H9 (cell line): ENCODE data around the gene PANX2. TPM values are rescaled to one million over a fixed set of nuclear protein-coding genes. Genes with fewer than 3 reads are reported as not detected.

Experiments
- DNase-seq: peaks from one replicate; pipeline ENCODE4 v3.0.0-alpha.2; 2017
- H2AFZ ChIP-seq: one replicate; pipeline ENCODE4 v1.6.1; 2013; ENCODE audit warnings: mild to moderate bottlenecking, low read length, control low read depth, moderate library complexity
- H2AK5ac ChIP-seq: 2 replicates; pipeline ENCODE4 v1.6.1; 2013; ENCODE audit warnings: low read length, control low read depth, mixed read lengths; ENCODE audit not compliant: insufficient read length
- H2BK120ac ChIP-seq: one replicate; pipeline ENCODE4 v1.6.1; 2013; ENCODE audit warnings: low read depth, mild to moderate bottlenecking, low read length, control low read depth, inconsistent platforms; ENCODE audit not compliant: poor library complexity, severe bottlenecking
- H2BK12ac ChIP-seq: 2 replicates; pipeline ENCODE4 v1.6.1; 2013; ENCODE audit warnings: low read length, control low read depth, mixed read lengths, low read depth; ENCODE audit not compliant: insufficient read length
- H2BK15ac ChIP-seq: 2 replicates; pipeline ENCODE4 v1.6.1; 2013; ENCODE audit warnings: low read depth, low read length, control low read depth
- H2BK20ac ChIP-seq: one replicate; pipeline ENCODE4 v1.6.1; 2013; ENCODE audit warnings: low read depth, mild to moderate bottlenecking, low read length, control low read depth, inconsistent platforms; ENCODE audit not compliant: poor library complexity, severe bottlenecking
- H2BK5ac ChIP-seq: 2 replicates; pipeline ENCODE4 v1.6.1; 2013; ENCODE audit warnings: low read length, control low read depth, mixed read lengths; ENCODE audit not compliant: insufficient read length
- H3K14ac ChIP-seq: 2 replicates; pipeline ENCODE4 v1.6.1; 2013; ENCODE audit warnings: low read length, control low read depth; ENCODE audit not compliant: insufficient read depth
- H3K18ac ChIP-seq: 2 replicates; pipeline ENCODE4 v1.6.1; 2013; ENCODE audit warnings: low read depth, mild to moderate bottlenecking, mixed read lengths, low read length, control low read depth; ENCODE audit not compliant: insufficient read length
- H3K23ac ChIP-seq: 2 replicates; pipeline ENCODE4 v1.6.1; 2013; ENCODE audit warnings: low read length, control low read depth, mixed read lengths, low read depth; ENCODE audit not compliant: insufficient read length
- H3K23me2 ChIP-seq: 2 replicates; pipeline ENCODE4 v1.6.1; 2013; ENCODE audit warnings: low read depth, mild to moderate bottlenecking, mixed read lengths, low read length, control low read depth; ENCODE audit not compliant: insufficient read length, poor library complexity, severe bottlenecking
- H3K27ac ChIP-seq: 2 replicates; pipeline ENCODE4 v1.5.1; 2013; ENCODE audit warnings: low read length, control low read depth, mixed read lengths, low read depth; ENCODE audit not compliant: insufficient read length
- H3K27me3 ChIP-seq: 2 replicates; pipeline ENCODE4 v1.6.1; 2013; ENCODE audit warnings: low read length, control low read depth, inconsistent platforms; ENCODE audit not compliant: insufficient read depth
- H3K4ac ChIP-seq: 2 replicates; pipeline ENCODE4 v1.6.1; 2013; ENCODE audit warnings: low read depth, mild to moderate bottlenecking, control low read depth, inconsistent platforms, low read length, moderate library complexity
- H3K4me1 ChIP-seq: 2 replicates; pipeline ENCODE4 v1.6.1; 2013; ENCODE audit warnings: low read length, control low read depth, inconsistent platforms; ENCODE audit not compliant: insufficient read depth
- H3K4me2 ChIP-seq: 2 replicates; pipeline ENCODE4 v1.6.1; 2013; ENCODE audit warnings: low read length, control low read depth, mixed read lengths; ENCODE audit not compliant: insufficient read length, insufficient read depth
- H3K56ac ChIP-seq: 2 replicates; pipeline ENCODE4 v1.6.1; 2013; ENCODE audit warnings: low read depth, mild to moderate bottlenecking, mixed read lengths, low read length, control low read depth; ENCODE audit not compliant: insufficient read length
- H3K79me1 ChIP-seq: 2 replicates; pipeline ENCODE4 v1.6.1; 2013; ENCODE audit warnings: low read depth, mild to moderate bottlenecking, moderate library complexity, low read length, control low read depth, inconsistent platforms; ENCODE audit not compliant: insufficient read depth, poor library complexity, severe bottlenecking
- H3K79me2 ChIP-seq: 2 replicates; pipeline ENCODE4 v1.6.1; 2013; ENCODE audit warnings: low read length, control low read depth, inconsistent platforms; ENCODE audit not compliant: insufficient read depth
- H3K9ac ChIP-seq: 2 replicates; pipeline ENCODE4 v1.6.1; 2013; ENCODE audit warnings: low read length, control low read depth, mixed read lengths; ENCODE audit not compliant: insufficient read length; ENCODE audit errors: extremely low read depth
- H3K9me3 ChIP-seq: one replicate; pipeline ENCODE4 v1.6.1; 2013; ENCODE audit warnings: low read depth, low read length, inconsistent platforms; ENCODE audit not compliant: control insufficient read depth
- H3T11ph ChIP-seq: one replicate; pipeline ENCODE4 v1.6.1; 2013; ENCODE audit warnings: mild to moderate bottlenecking, low read length, control low read depth, inconsistent platforms
- H4K20me1 ChIP-seq: one replicate; pipeline ENCODE4 v1.6.1; 2013; ENCODE audit not compliant: control insufficient read depth, insufficient read length, insufficient read depth
- H4K5ac ChIP-seq: 2 replicates; pipeline ENCODE4 v1.6.1; 2013; ENCODE audit warnings: low read depth, mild to moderate bottlenecking, mixed read lengths, low read length, control low read depth; ENCODE audit not compliant: insufficient read length
- H4K8ac ChIP-seq: replicated peaks from 2 replicates; pipeline ENCODE4 v1.6.1; 2013; ENCODE audit warnings: low read length, control low read depth, mixed read lengths, low read depth; ENCODE audit not compliant: insufficient read length
- H4K91ac ChIP-seq: 2 replicates; pipeline ENCODE4 v1.6.1; 2013; ENCODE audit warnings: low read depth, mild to moderate bottlenecking, moderate library complexity, mixed read lengths, low read length, control low read depth; ENCODE audit not compliant: insufficient read length
- H3K27ac Mint-ChIP-seq, 3 experiments: 2 replicates in 2 of 3; 3 replicates in 1 of 3; pipeline ENCODE4 v1.8.0; 2020 to 2021; ENCODE audit warnings: mixed read lengths in 3 of 3, mild to moderate bottlenecking in 1 of 3, moderate library complexity in 1 of 3
- H3K27me3 Mint-ChIP-seq: 2 replicates; pipeline ENCODE4 v1.8.0; 2021; ENCODE audit warnings: low read depth, mild to moderate bottlenecking, moderate library complexity, mixed read lengths
- H3K36me3 Mint-ChIP-seq, 3 experiments: 2 replicates in 2 of 3; 3 replicates in 1 of 3; pipeline ENCODE4 v1.8.0; 2020 to 2021; ENCODE audit warnings: low read depth in 3 of 3, mixed read lengths in 3 of 3; ENCODE audit not compliant: insufficient read depth in 1 of 3
- H3K4me1 Mint-ChIP-seq, 2 experiments: 2 replicates each; pipeline ENCODE4 v1.8.0; 2020; ENCODE audit warnings: mixed read lengths in 2 of 2
- H3K4me3 Mint-ChIP-seq, 2 experiments: 2 replicates in 1 of 2; 3 replicates in 1 of 2; pipeline ENCODE4 v1.8.0; 2020 to 2021; ENCODE audit warnings: mild to moderate bottlenecking in 2 of 2, mixed read lengths in 2 of 2, moderate library complexity in 1 of 2
- H3K9me3 Mint-ChIP-seq, 2 experiments: 2 replicates in 1 of 2; 3 replicates in 1 of 2; pipeline ENCODE4 v1.8.0; 2020; ENCODE audit warnings: mild to moderate bottlenecking in 2 of 2, mixed read lengths in 2 of 2, moderate library complexity in 1 of 2
- CTCF ChIP-seq: fragments of 200-600 bp; sonication (generic); conservative IDR thresholded peaks from 3 replicates; pipeline ENCODE4 v1.8.0; 2021; ENCODE audit warnings: antibody characterized with exemption, mild to moderate bottlenecking
- WGBS: extraction: QIAGEN DNeasy Blood & Tissue Kit; methylation state at CpG from one replicate; pipeline ENCODE4 v1.1.7; 2013; ENCODE audit warnings: missing lambda C conversion rate, low lambda C conversion rate, mixed read lengths; ENCODE audit not compliant: insufficient read length; ENCODE audit errors: extremely low coverage; 5-methylcytosine and 5-hydroxymethylcytosine counted together
- total RNA-seq: library from RNA; stranded (reverse); gene quantifications from 2 replicates; pipeline ENCODE4 v1.2.1, GENCODE V29; 2021

PANX2 gene
- total RNA-seq, 1 experiment from 2014 or later: 8.0 TPM

DNA sequence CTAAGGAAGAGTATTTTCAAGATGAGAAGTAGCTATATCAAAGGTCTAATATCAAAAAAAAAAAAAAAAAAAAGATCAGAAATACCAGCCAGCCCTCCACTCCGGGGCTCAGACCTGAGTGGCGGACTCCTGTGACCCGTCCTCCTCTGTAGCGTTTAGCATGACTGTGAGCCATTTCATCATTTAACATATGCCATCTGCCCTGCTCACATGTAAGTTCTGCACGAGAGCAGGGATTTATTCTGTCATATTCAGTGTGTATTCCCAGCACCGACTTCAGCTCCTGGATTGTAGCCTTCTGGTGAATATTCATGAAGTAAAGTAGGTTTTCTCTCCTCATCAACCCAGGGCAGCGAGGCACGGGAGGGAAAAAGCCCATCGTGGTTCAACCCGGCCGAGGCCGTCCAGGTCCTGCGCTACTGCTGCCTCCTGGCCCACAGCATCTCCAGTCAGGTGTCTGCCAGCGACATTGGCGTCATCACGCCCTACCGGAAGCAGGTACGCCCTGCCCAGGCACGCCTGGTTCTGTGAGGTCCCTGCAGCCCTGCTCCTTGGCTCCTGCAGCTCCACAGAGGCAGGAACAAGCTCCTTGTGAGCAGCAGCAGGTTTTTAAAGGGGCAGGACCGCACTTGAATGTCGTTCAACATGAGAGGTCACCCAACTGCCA, 12.7 kb upstream of the PANX2 start:
- H2AK5ac ChIP-seq: no peak overlapping the region
- Mint-ChIP-seq H3K27me3 (peaks cover 27% of the 10 kb centered on the region), H3K36me3 (no peaks in the 10 kb centered on the region), H3K9me3 (no peaks in the 10 kb centered on the region), H3K4me1 (peaks cover 7 to 9% of the 10 kb centered on the region in 2 experiments), H3K4me3 (no peak overlapping the region), H3K27ac (no peak overlapping the region)
- no peak overlapping the region for H2BK5ac ChIP-seq
- no peak overlapping the region for H2BK20ac ChIP-seq
- no CpG with 5 or more reads among the region's 21 CpGs for WGBS
- no peak overlapping the region for H3K4ac ChIP-seq
- no peak overlapping the region for H3K14ac ChIP-seq
- no peak overlapping the region for H3T11ph ChIP-seq
- no peaks in the 10 kb centered on the region for H3K27me3 ChIP-seq
- H3K23ac ChIP-seq: no peak overlapping the region
- no peak overlapping the region for H4K5ac ChIP-seq
- H3K4me1 ChIP-seq: no peaks in the 10 kb centered on the region
- H3K27ac ChIP-seq: no peak overlapping the region
- no peaks in the 10 kb centered on the region for H3K79me1 ChIP-seq
- no peaks in the 10 kb centered on the region for H3K9me3 ChIP-seq
- DNase-seq: peak; percentile 31
- peaks cover 2% of the 10 kb centered on the region for H4K20me1 ChIP-seq
- H3K4me2 ChIP-seq: no peak overlapping the region
- H2AFZ ChIP-seq: no peak overlapping the region
- H4K8ac ChIP-seq: no peak overlapping the region
- H4K91ac ChIP-seq: no peak overlapping the region
- no peak overlapping the region for H2BK15ac ChIP-seq
- no peaks in the 10 kb centered on the region for H3K23me2 ChIP-seq
- H3K56ac ChIP-seq: no peak overlapping the region
- no peak for TF ChIP-seq CTCF
- H3K18ac ChIP-seq: no peak overlapping the region
- H3K9ac ChIP-seq: no peak overlapping the region
- H3K79me2 ChIP-seq: no peaks in the 10 kb centered on the region
- H2BK120ac ChIP-seq: no peak overlapping the region
- H2BK12ac ChIP-seq: no peak overlapping the region
